HG02981 (cell line): Measurements from ENCODE around the gene SYNE4.
"Not testable (repeated sequence)": the region's sequence is repeated elsewhere in the genome, so short reads cannot be mapped to it uniquely, and the experiment has no call there.

Source experiments
- ATAC-seq: cut with Tn5 transposase; IDR thresholded peaks from one replicate; pipeline ENCODE4 v1.9.1; 2021; ENCODE audit warnings: mild to moderate bottlenecking, moderate library complexity; ENCODE audit not compliant: unreplicated experiment

SYNE4 gene

GRCh38 chr19:35990771-35991730 is 17.6 kb downstream of the SYNE4 start:
- ATAC-seq = no peak

GRCh38 chr19:35990156-35990555 is 18.5 kb downstream of the SYNE4 start:
- no peak for ATAC-seq

DNA sequence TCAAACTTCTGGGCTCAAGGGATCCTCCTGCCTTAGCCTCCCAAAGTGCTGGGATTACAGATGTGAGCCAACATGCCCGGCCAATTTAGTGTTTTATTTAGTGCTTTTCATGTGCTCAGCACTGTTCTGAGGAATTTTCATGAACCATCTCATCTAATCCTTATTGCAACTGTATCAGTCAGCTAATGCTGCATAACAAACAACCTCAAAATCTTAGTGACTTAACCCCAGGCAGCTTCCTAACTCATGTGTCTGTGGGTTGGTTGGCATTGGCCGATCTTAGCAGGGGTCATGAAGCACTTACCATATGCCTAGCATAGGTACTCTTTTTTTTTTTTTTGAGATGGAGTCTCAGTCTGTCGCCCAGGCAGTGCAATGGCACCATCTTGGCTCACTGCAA is 19.8 kb downstream of the SYNE4 start:
- no peak for ATAC-seq

DNA sequence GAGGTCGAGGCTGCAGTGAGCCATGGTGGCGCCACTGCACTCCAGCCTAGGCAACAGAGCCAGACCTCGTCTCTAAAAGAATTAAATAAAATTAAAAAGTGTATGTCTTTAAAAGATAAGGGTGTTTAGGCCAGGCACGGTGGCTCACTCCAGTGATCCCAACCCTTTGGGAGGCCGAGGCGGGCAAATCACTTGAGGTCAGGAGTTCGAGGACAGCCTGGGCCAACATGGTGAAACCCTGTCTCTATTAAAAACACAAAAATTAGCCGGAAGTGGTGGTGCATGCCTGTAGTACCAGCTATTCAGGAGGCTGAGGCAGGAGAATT is 21.1 kb downstream of the SYNE4 start:
- no peak for ATAC-seq

DNA sequence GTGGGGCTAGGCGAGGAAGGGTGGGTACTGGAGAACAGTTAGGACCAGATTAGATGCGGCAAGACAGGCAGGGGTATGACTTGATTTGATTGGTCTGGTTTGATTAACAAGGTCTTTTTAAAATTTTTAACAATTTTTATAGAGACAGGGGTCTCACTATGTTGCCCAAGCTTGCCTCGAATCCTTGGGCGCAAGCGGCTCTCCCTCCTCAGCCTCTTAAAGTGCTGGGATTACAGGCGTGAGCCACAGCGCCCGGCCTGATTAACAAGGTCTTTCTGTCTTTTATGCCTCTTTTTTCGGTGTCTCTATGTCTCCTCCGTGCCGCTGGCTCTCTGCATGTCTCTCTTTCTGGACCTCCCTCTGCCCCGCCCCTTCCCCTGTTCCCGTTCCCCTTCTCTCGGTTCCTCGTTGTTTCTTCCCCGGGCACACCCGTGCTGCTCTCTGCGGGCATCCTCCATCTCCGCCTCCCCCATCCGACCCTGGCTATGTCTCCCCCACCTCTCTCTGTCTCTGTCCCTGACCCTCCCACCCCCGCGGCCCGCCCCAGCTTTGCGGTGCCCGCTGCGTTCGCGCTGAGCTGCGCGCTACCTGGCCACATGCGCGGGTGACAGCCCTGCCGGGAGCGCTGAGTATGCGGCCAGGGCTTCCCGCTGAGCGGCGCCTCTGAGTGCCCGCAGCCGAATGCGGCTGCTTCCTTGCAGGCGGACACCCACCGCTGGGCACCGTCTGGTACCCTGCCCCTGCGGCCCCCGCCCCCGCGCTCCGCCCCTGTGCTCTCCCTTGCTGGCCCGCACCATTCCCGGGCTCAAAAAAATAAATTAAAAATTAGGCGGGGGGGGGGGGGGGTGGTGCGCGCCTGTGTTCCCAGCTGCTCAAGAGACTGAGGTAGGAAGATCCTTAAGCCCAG is 21.7 kb downstream of the SYNE4 start:
- ATAC-seq = no peak

DNA sequence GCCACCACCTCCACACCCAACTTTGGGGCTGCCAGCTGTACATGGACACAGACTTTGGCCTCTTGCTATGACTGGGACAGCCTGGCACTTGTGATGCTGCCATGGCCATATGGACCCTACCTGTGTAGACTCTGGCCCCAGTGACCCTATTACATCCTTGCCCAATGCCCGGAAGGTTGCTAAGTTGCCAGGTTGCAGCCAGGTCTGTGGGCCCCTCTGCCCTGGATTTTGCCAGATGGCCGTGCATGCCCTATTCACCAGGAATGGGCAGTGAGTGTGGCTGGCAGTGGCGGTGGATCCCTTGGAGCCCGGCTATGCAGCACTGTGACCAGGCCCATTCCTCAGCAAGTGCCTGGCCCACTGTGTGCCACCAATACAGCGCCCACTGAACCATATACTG is 22.5 kb downstream of the SYNE4 start:
- ATAC-seq = no peak

DNA sequence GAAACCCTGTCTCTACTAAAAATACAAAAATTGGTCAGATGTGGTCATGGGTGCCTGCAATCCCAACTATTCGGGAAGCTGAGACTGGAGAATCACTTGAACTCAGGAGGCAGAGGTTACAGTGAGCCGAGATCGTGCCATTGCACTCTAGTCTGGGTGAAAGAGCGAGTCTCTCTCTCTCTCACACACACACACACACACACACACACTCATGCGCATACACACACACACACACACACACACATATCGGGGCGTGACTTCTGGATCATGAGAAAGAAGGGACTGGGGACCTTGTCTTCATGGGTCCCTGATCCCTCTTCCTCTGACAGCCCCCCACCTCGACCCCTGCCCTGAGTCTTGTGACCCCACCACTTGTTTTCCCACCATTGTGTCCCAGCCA is 25.4 kb downstream of the SYNE4 start:
- ATAC-seq = no peak

GRCh38 chr19:35980997-35981396 is 27.6 kb downstream of the SYNE4 start:
- not testable (repeated sequence) for ATAC-seq

DNA sequence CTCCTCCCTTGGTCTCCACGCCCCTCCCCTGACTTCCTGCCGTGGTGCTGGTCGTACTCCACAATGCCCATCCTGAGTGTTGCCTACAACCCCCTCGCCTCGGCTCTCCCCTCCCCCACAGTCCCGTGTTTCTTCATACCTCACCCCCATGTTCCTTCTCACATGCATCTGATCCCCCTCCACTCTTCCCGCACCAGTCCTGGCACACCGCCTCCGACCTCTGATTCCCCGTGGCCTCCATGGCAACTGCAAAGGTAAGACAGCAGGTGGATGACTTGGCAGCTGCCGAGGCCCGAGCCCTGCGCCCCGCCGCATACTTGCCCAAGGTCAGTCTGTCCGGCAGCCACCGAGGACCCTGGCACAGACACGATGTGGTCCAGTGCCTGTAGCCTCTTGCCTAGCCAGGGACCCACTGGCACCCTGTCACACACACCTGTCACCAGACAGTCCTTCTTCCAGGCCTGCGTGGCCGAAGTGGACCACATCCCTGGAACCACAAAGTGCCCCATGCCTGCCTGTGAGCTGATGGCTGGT is 29.7 kb downstream of the SYNE4 start:
- ATAC-seq = no peak

DNA sequence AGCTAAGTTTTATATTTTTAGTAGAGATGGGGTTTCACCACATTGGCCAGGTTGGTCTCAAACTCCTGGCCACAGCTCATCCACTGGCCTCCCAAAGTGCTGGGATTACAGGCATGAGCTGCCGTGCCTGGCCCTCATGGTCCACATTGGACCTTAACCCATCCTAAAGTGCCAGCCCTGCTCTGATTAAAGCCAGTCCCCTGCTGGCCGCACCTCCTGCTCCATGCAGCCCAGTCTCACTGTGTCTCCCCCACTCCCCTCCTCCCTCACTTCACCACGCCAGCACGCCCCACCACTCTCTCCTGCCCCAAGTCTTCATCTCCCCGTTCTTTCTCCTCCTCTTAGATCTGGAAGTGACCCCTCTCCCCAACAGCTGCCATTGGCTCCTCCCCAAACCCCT is 30.3 kb downstream of the SYNE4 start:
- no peak for ATAC-seq

DNA sequence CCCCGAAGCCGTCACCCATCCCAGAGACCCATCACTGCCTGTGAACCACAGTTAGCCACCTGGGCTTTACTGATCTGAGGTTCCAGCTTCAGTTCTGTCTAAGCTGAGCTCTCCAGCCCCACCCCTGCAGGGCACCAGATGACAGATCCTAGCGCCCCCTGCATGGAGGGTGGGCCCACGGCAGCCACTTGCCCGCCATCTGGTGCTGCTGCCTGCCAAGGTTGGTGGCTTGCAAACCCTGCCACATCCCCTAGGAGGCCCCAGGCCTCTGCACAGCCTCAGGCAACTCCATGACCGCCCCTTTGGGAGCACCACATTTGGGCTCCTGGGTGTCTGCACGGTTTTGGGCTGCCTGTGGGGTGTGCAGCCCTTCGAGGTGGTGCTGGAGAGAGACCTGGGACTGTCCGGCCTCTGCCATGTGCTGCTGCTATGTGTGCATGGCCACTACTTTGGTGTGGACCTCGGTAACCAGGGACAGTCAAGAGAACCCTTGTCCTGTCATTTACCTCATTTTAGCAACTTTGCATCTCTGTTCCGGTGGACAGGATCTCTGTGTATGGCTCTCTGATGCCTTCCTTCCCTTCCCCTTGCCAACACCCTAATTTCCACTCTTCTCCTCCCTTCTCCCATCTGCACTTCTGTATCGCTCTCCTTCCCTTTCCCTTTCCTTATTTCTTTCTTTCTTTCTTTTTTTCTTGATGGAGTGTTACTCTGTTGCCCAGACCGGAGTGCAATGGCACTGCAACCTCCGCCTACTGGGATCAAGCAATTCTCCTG is 31.0 kb downstream of the SYNE4 start:
- no peak for ATAC-seq

- no peak for ATAC-seq
Observed at GRCh38 chr19:35975608-35976214, 32.9 kb downstream of the SYNE4 start.

GRCh38 chr19:35973487-35973886 is 35.1 kb downstream of the SYNE4 start:
- ATAC-seq = no peak

- ATAC-seq = no peak
Observed at GRCh38 chr19:35966771-35967170, 41.8 kb downstream of the SYNE4 start.

- no peak for ATAC-seq
Observed at GRCh38 chr19:35963514-35963913, 45.1 kb downstream of the SYNE4 start.

DNA sequence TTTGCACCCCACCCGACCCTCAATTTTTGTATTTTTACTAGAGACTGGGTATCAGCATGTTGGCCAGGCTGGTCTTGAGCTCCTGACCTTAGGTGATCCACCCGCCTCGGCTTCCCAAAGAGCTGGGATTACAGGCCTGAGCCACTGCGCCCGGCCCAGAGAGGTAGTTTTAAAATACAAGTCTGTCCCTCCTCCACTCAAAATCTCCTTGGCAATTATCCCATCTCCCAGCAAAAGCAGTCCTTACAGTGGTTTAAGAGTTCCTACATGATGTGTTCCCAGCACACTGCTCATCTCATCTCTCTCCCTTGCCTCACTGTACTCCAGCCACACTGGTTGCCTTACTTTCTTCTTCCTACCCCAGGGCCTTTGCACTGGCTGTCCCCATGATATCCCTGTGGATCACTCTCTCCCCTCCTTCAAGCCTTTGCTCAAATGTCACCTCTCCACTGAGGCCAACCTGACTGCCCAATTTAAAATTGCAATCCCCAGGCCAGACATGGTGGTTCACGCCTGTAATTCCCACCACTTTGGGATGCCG is 48.1 kb downstream of the SYNE4 start:
- ATAC-seq = no peak

GRCh38 chr19:35959968-35960320 is 48.7 kb downstream of the SYNE4 start:
- ATAC-seq = no peak

DNA sequence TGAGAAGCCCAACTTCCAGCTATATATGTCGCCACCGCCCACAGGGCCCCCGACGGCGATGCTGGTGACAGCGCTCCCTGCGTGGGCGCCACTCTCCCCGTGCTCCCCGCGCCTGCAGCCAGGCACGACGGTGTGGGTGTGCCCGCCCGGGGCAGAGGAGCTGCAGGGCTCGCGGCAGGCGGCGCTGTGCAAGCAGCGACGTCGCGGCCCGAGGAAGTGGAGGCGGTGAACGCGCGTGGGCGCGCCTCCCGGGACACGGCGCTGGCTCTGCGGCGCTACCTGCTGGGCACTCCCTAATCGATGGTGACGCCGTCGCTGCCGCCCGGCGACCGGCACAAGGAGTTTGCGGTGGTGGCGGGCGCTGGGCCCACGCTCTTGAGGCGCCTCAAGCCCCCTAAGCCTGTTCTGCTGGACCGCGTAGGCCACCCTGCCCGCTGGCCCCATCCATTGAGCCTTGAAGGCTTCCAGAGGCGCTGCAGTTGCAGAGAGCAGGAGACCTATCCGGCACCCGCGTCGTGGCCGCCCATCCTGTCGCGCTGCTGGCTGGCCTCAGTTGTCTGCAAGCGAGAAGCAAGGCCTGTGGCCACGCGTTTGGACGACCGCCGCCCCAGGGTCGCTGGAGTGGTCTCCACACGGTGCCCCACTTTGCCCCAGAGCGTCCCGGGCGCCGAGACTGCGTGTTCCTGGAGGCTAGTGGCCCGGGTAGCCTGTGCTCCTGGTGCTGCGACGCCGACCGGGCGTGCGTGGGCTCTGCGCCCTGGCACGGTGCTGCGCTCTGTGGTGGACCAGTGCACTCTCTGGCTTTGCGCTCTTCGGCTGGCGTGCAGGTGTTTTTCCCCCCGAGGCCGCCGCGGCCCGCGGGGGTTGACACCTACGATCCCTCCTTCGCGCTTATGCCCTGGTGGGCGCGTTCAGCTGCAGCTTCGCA is 49.3 kb downstream of the SYNE4 start:
- no peak for ATAC-seq

GRCh38 chr19:35958660-35959039 is 50.0 kb downstream of the SYNE4 start:
- no peak for ATAC-seq
